H1 (cell line): ENCODE data around the gene SLC26A8. TPM values are rescaled to one million over a fixed set of nuclear protein-coding genes. Genes with fewer than 3 reads are reported as not detected.

ENCODE experiments used
- EGR1 ChIP-seq: IDR thresholded peaks from 2 replicates; pipeline ENCODE4 v1.6.1; 2011; ENCODE audit warnings: low read depth, low read length, borderline replicate concordance
- GTF2F1 ChIP-seq: IDR thresholded peaks from 2 replicates; pipeline ENCODE4 v1.6.1; 2012; ENCODE audit warnings: low read depth, low read length, improper control_type of control experiment, borderline replicate concordance
- JUN ChIP-seq: IDR thresholded peaks from 2 replicates; pipeline ENCODE4 v1.6.1; 2011; ENCODE audit warnings: low read depth, mild to moderate bottlenecking, improper control_type of control experiment, low read length
- RXRA ChIP-seq: IDR thresholded peaks from 2 replicates; pipeline ENCODE4 v1.6.1; 2011; ENCODE audit warnings: low read depth, mild to moderate bottlenecking, low read length, moderate library complexity; ENCODE audit not compliant: insufficient read depth
- SP1 ChIP-seq: IDR thresholded peaks from 2 replicates; pipeline ENCODE4 v1.6.1; 2011; ENCODE audit warnings: low read depth, low read length
- SP2 ChIP-seq: IDR thresholded peaks from 2 replicates; pipeline ENCODE4 v1.6.1; 2012; ENCODE audit warnings: mild to moderate bottlenecking, low read length, inconsistent platforms
- SRF ChIP-seq: IDR thresholded peaks from 2 replicates; pipeline ENCODE4 v1.6.1; 2011; ENCODE audit warnings: mild to moderate bottlenecking, low read depth, low read length, moderate library complexity
- polyA plus RNA-seq, 7 experiments: library from polyadenylated mRNA; depleted of rRNA in 3 of 7; stranded (reverse) in 5 of 7; unstranded in 2 of 7; fragments of >200 nt in 5 of 7; fragments of 200-250 nt in 2 of 7; gene quantifications; 1 replicate in 5 of 7; 2 replicates in 1 of 7; 4 replicates in 1 of 7; pipeline versions ENCODE4 v1.2.1 to v1.2.3, GENCODE V29; 2011 to 2013; ENCODE audit warnings: missing spikeins in 2 of 7, mixed read lengths in 2 of 7
- total RNA-seq: library from RNA; stranded (reverse); fragmentation: NEBNext Ultra II Directional; extraction: Animal tissue kit (Norgen Biotek cat#: 25700); gene quantifications from 2 replicates; pipeline ENCODE4 v1.2.1, GENCODE V29; 2021
- TF ChIP-seq, protein P1 (sequence below): IDR thresholded peaks from 2 replicates; pipeline ENCODE4 v1.6.1; 2011; ENCODE audit warnings: low read length, improper control_type of control experiment

The SLC26A8 gene
- total and polyA plus RNA-seq, 2 of the 8 experiments (the other 6 are each of a cell fraction or from before 2014, with no cell fraction given) = 0.56 to 0.57 TPM

DNA sequence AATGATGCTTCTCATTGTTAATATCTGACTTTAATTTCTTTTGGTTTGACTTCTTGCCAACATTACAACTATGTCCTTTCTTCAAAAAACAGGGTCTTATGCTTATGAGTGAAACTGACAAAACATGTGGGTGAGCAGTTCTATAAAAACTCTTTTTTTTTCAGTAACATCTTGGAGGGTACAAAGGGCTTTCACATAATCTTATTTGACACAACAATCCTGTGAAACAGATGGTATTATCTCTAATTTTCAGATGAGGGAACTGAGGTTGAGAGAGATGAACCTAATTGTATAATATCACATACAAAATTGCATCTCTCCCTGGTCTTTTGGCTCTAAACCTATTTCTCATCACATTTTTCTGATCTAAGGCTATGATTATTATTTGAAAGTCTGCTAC is 41.5 kb upstream of the SLC26A8 start (continued):
- TF ChIP-seq RXRA (no peak), EGR1 (no peak), JUN (no peak), SP1 (no peak), SP2 (no peak), SRF (no peak), GTF2F1 (no peak)
- TF ChIP-seq, protein P1, sequence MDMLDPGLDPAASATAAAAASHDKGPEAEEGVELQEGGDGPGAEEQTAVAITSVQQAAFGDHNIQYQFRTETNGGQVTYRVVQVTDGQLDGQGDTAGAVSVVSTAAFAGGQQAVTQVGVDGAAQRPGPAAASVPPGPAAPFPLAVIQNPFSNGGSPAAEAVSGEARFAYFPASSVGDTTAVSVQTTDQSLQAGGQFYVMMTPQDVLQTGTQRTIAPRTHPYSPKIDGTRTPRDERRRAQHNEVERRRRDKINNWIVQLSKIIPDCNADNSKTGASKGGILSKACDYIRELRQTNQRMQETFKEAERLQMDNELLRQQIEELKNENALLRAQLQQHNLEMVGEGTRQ = no peak
